Mucosa of descending colon (tissue), 3 donors: Measurements from ENCODE around the gene FALEC. TPM values are rescaled to one million over a fixed set of nuclear protein-coding genes. Genes with fewer than 3 reads are reported as not detected.
A peak's percentile ranks its signal among the peaks of the same experiment; 100 is the strongest.

Experiments
- ATAC-seq: fragments of 200-7000 bp; cut with Tn5 transposase; one replicate; pipeline ENCODE4 v1.9.1; 2020; ENCODE audit warnings: mild to moderate bottlenecking, moderate library complexity
- DNase-seq, 3 donors: peaks; one replicate each; pipeline ENCODE4 v3.0.0-alpha.2; 2020
- H3K36me3 ChIP-seq: fragments of 200-600 bp; one replicate; pipeline ENCODE4 v1.8.0; 2021; ENCODE audit warnings: low read depth, mild to moderate bottlenecking
- H3K4me1 ChIP-seq: fragments of 200-600 bp; one replicate; pipeline ENCODE4 v1.8.0; 2021; ENCODE audit warnings: low read depth, mild to moderate bottlenecking
- H3K4me3 ChIP-seq: fragments of 200-600 bp; one replicate; pipeline ENCODE4 v1.8.0; 2021; ENCODE audit warnings: mild to moderate bottlenecking
- H3K9me3 ChIP-seq: fragments of 200-600 bp; one replicate; pipeline ENCODE4 v1.8.0; 2021; ENCODE audit warnings: mild to moderate bottlenecking
- CTCF ChIP-seq: fragments of 200-600 bp; IDR thresholded peaks from one replicate; pipeline ENCODE4 v1.8.0; 2022; ENCODE audit warnings: antibody characterized with exemption, mild to moderate bottlenecking
- intact Hi-C, 2 donors: fragments of 100-400 bp; cut with DNase I in 1 of 2; cut with micrococcal nuclease in 1 of 2; formaldehyde crosslinking; loops; one replicate each; pipeline versions ENCODE4 v1.11.0 to v1.11.1; 2022; cut with DNase I, micrococcal nuclease
- total RNA-seq, 3 donors: library from RNA; stranded (reverse); fragmentation: NEBNext Ultra II Directional in 2 of 3; extraction: Animal tissue kit (Norgen Biotek cat#: 25700) in 2 of 3; gene quantifications; one replicate each; pipeline versions ENCODE4 v1.2.1 to v1.2.4, GENCODE V29; 2021 to 2023
- donor health status: DM: no; HTN: no; CAD: no; lungs with moderate emphysema.
- donor health status: DM: no; HTN: no; CAD: no.
- donor health status: DM: no; HTN: yes; CAD: no.

Gene FALEC
- total RNA-seq, 3 donors from 2014 or later = not detected

- Histone ChIP-seq H3K4me1 (peaks cover 9% of the 10 kb centered on the region), H3K36me3 (no peaks in the 10 kb centered on the region), H3K9me3 (no peaks in the 10 kb centered on the region), H3K4me3 (no peak overlapping the region)
- no peak for DNase-seq
- intact Hi-C loops = loop anchor here in 1 of 2 donors (10.0 kb wide), 1 partner anchor 71 kb away; the partner anchor contains the start of gene ENSA
- ATAC-seq = no peak
- no peak for TF ChIP-seq CTCF
Measured at GRCh38 chr1:150554086-150554452, 38.5 kb downstream of the FALEC start.

- peaks cover 15% of the 10 kb centered on the region for H3K4me1 ChIP-seq
- intact Hi-C loops = loop anchor here in 1 of 2 donors (10.0 kb wide), 1 partner anchor 69 kb away; the partner anchor contains the start of gene ENSA
- H3K36me3 ChIP-seq = no peaks in the 10 kb centered on the region
- no peak for TF ChIP-seq CTCF
- no peaks in the 10 kb centered on the region for H3K9me3 ChIP-seq
- no peak for ATAC-seq
- peak in 1 of 3 donors; percentile 46 for DNase-seq
- H3K4me3 ChIP-seq = no peak overlapping the region
Measured at GRCh38 chr1:150555198-150555970, 39.8 kb downstream of the FALEC start.

- no peaks in the 10 kb centered on the region for H3K9me3 ChIP-seq
- no peak for TF ChIP-seq CTCF
- DNase-seq (peak in 1 of 3 donors; percentile 52), ATAC-seq (no peak)
- no peak overlapping the region for H3K4me3 ChIP-seq
- peaks cover 15% of the 10 kb centered on the region for H3K4me1 ChIP-seq
- intact Hi-C loops = loop anchor here in 1 of 2 donors (10.0 kb wide), 1 partner anchor 69 kb away; the partner anchor contains the start of gene ENSA
- no peaks in the 10 kb centered on the region for H3K36me3 ChIP-seq
Measured at GRCh38 chr1:150555971-150556865, 40.7 kb downstream of the FALEC start.

GRCh38 chr1:150557065-150557600 lies 41.6 kb downstream of the FALEC start:
- intact Hi-C loops = loop anchor here in 1 of 2 donors (10.0 kb wide), 1 partner anchor 68 kb away; the partner anchor contains the start of gene ENSA
- Histone ChIP-seq H3K36me3 (no peaks in the 10 kb centered on the region), H3K4me1 (peaks cover 13% of the 10 kb centered on the region), H3K4me3 (no peak overlapping the region), H3K9me3 (no peaks in the 10 kb centered on the region)
- ATAC-seq = no peak
- peak in 1 of 3 donors; percentile 58 for DNase-seq
- no peak for TF ChIP-seq CTCF

GRCh38 chr1:150557813-150558212 lies 42.3 kb downstream of the FALEC start:
- DNase-seq (peak in 1 of 3 donors; percentile 52), ATAC-seq (no peak)
- H3K36me3 ChIP-seq = no peaks in the 10 kb centered on the region
- H3K4me1 ChIP-seq = peaks cover 19% of the 10 kb centered on the region
- H3K9me3 ChIP-seq = no peaks in the 10 kb centered on the region
- intact Hi-C loops = loop anchor here in 1 of 2 donors (10.0 kb wide), 1 partner anchor 67 kb away; the partner anchor contains the start of gene ENSA
- TF ChIP-seq CTCF = no peak
- H3K4me3 ChIP-seq = no peak overlapping the region
